Neural cell (in vitro differentiated cells): ENCODE measurements around the gene CHCHD3.

ENCODE experiments used
- CTCF ChIP-seq: fragments of 450-650 bp; IDR thresholded peaks from 2 replicates; pipeline ENCODE4 v1.5.1; 2014; ENCODE audit warnings: antibody characterized with exemption, mild to moderate bottlenecking, moderate library complexity; ENCODE audit not compliant: poor library complexity, severe bottlenecking
- EP300 ChIP-seq: fragments of 450-650 bp; conservative IDR thresholded peaks from 2 replicates; pipeline ENCODE4 v1.6.1; 2014; ENCODE audit warnings: antibody characterized with exemption, mild to moderate bottlenecking, moderate library complexity; ENCODE audit not compliant: poor library complexity, severe bottlenecking

DNA sequence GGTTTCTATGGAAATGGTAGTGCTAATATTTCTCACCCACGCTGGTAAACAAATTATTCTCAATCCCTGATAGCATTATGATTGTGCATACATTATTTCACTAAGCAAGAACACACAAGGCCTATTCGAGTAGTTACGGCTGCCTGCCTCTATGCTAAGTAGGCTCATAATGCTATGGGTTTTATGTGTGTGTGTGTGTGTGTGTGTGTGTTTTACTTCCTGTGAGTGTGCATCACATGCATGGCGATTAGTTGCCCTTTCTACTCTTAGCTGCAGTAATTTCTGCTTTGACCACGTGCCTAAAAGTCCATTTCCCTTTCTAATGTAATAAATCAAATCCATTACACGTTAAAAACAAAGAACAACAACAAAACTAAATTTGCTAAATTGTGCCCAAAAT, 117.0 kb downstream of the CHCHD3 start:
- TF ChIP-seq CTCF (no peak), EP300 (no peak)
